Measurements from ENCODE around the gene PTGER1. TPM values are rescaled to one million over a fixed set of nuclear protein-coding genes. Genes with fewer than 3 reads are reported as not detected.

PTGER1 gene
- total and polyA plus RNA-seq, 2 of the 13 experiments (the other 11 are each of a cell fraction or from before 2014, with no cell fraction given), result 0.13 TPM; not detected in 1

GRCh38 chr19:14497228-14497921 is 22.2 kb upstream of the PTGER1 start (continued):
- TF ChIP-seq GPBP1L1 (CRISPR knock-in tag; IDR thresholded peaks at IDR 0.05) (no peak), KDM2A (CRISPR knock-in tag; IDR thresholded peaks at IDR 0.05; ENCODE audit: borderline replicate concordance, low read depth) (peak; percentile 41; the same call in 1 of the 2 replicates), KLF16 (CRISPR knock-in tag; IDR thresholded peaks at IDR 0.05) (0 out of 4 replicates have a peak, but pooled peaks of 1 of the 2 experiments have one; percentile 30), ZSCAN22 (CRISPR knock-in tag; IDR thresholded peaks at IDR 0.05) (peak; percentile 91), TBL1XR1 (IDR thresholded peaks at IDR 0.05; ENCODE audit: borderline replicate concordance, low read length, partially characterized antibody) (no peak), ZNF142 (CRISPR knock-in tag; IDR thresholded peaks at IDR 0.05) (no peak), AHR (CRISPR knock-in tag; IDR thresholded peaks at IDR 0.05) (no peak), MEIS1 (CRISPR knock-in tag; IDR thresholded peaks at IDR 0.05; ENCODE audit: borderline replicate concordance) (no peak), IKZF1 (IDR thresholded peaks at IDR 0.05) (no peak), ZNF639 (CRISPR knock-in tag; conservative IDR thresholded peaks at IDR 0.05) (no peak), GFI1 (CRISPR knock-in tag; IDR thresholded peaks at IDR 0.05; ENCODE audit: borderline replicate concordance) (peak; percentile 58; the same call in 1 of the 2 replicates), HMG20B (CRISPR knock-in tag; conservative IDR thresholded peaks at IDR 0.05) (no peak), POLR2A (IDR thresholded peaks at IDR 0.05; ENCODE audit: insufficient read depth in 1 of 2, low read depth in 2 of 2, low read length in 2 of 2) (peak; percentile 37 to 41; a peak in 1 of 4 replicates), HDAC2 (CRISPR knock-in tag; IDR thresholded peaks at IDR 0.05) (peak; percentile 29; the same call in 1 of the 2 replicates), MED8 (CRISPR knock-in tag; IDR thresholded peaks at IDR 0.05; ENCODE audit: insufficient replicate concordance) (no peak), FOSL2 (CRISPR knock-in tag; IDR thresholded peaks at IDR 0.05) (0 out of 2 replicates have a peak, but pooled peaks have one; percentile 20), ZEB1 (IDR thresholded peaks at IDR 0.05; ENCODE audit: insufficient replicate concordance, low read depth) (no peak), MXI1 (IDR thresholded peaks at IDR 0.05; ENCODE audit: borderline replicate concordance, low read depth, low read length) (no peak)
